Smooth muscle cell (in vitro differentiated cells): ENCODE results near the gene ETV2. TPM values are rescaled to one million over a fixed set of nuclear protein-coding genes. Genes with fewer than 3 reads are reported as not detected.

Source experiments
- DNase-seq: peaks from one replicate; lab custom pipeline; 2025; ENCODE audit not compliant: unreplicated experiment; lab: John Stamatoyannopoulos, UW
- H2AFZ ChIP-seq: fragments of 200-600 bp; sonication (generic); 2 replicates; pipeline ENCODE4 v1.6.0; 2016; ENCODE audit warnings: antibody characterized with exemption, low read depth, mild to moderate bottlenecking
- H3F3A ChIP-seq: fragments of 200-600 bp; sonication (generic); 2 replicates; pipeline ENCODE4 v1.6.0; 2017; ENCODE audit warnings: antibody characterized with exemption, low read depth
- H3K27ac ChIP-seq: fragments of 200-600 bp; sonication (generic); 2 replicates; pipeline ENCODE4 v1.5.1; 2016; ENCODE audit warnings: low read depth, mild to moderate bottlenecking
- H3K27me3 ChIP-seq: fragments of 200-600 bp; sonication (generic); 2 replicates; pipeline ENCODE4 v1.6.1; 2016; ENCODE audit warnings: low read depth, mild to moderate bottlenecking
- H3K36me3 ChIP-seq: fragments of 200-600 bp; sonication (generic); 2 replicates; pipeline ENCODE4 v1.5.1; 2016; ENCODE audit warnings: low read depth
- H3K4me1 ChIP-seq: fragments of 200-600 bp; sonication (generic); 2 replicates; pipeline ENCODE4 v1.5.1; 2016; ENCODE audit warnings: low read depth
- H3K4me2 ChIP-seq: fragments of 200-600 bp; sonication (generic); 2 replicates; pipeline ENCODE4 v1.6.0; 2016; ENCODE audit warnings: mild to moderate bottlenecking
- H3K4me3 ChIP-seq: fragments of 200-600 bp; sonication (generic); 2 replicates; pipeline ENCODE4 v1.5.1; 2016; ENCODE audit warnings: mild to moderate bottlenecking
- H3K79me2 ChIP-seq: fragments of 200-600 bp; sonication (generic); 2 replicates; pipeline ENCODE4 v1.6.0; 2016; ENCODE audit warnings: low read depth, mild to moderate bottlenecking
- H3K9ac ChIP-seq: fragments of 200-600 bp; sonication (generic); 2 replicates; pipeline ENCODE4 v1.6.0; 2016; ENCODE audit warnings: low read depth
- H3K9me3 ChIP-seq: fragments of 200-600 bp; sonication (generic); replicated peaks from 2 replicates; pipeline ENCODE4 v1.5.1; 2016; ENCODE audit warnings: low read depth
- H4K20me1 ChIP-seq: fragments of 200-600 bp; sonication (generic); 2 replicates; pipeline ENCODE4 v1.6.0; 2016; ENCODE audit warnings: low read depth
- WGBS: methylation state at CpG from one replicate; pipeline ENCODE4 v1.1.7; 2016; ENCODE audit warnings: low lambda C conversion rate; 5-methylcytosine and 5-hydroxymethylcytosine counted together
- polyA plus RNA-seq: library from polyadenylated mRNA; unstranded; fragments of >200 nt; fragmentation: Nextera tagmentation; extraction: Ambion mirVana; gene quantifications from 2 replicates; pipeline ENCODE4 v1.2.1, GENCODE V29; 2016
- total RNA-seq: library from RNA; depleted of rRNA; stranded (reverse); fragments of >200 nt; gene quantifications from 2 replicates; pipeline ENCODE4 v1.2.3, GENCODE V29; 2014
- TF ChIP-seq, protein P1 (sequence below): fragments of 200-600 bp; sonication (generic); IDR thresholded peaks from 2 replicates; pipeline ENCODE4 v1.5.1; 2017; ENCODE audit warnings: borderline replicate concordance, mild to moderate bottlenecking, antibody characterized with exemption; ENCODE audit not compliant: insufficient read depth, poor library complexity, severe bottlenecking

The ETV2 gene
- total and polyA plus RNA-seq, 2 experiments from 2014 or later = 2.9 TPM; not detected in 1

DNA sequence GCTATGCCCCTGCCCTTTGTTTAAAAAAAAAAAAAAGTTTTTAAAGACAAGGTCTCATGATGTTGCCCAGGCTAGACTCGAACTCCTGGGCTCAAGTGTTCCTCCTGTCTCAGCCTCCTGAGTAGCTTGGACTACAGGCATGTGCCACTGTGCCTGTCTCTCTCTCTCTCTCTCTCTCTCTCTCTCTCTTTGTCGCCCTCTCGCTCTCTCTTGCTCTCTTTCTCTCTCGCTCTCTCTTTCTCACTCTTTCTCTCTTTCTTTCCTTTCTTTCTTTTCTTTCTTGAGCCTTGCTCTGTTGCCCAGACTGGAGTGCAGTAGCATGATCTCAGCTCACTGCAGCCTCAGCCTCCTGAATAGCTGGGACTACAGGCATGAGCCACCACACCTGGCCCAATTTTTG lies 14.1 kb downstream of the ETV2 start:
- Histone ChIP-seq H3K36me3 (peaks cover 10% of the 10 kb centered on the region), H2AFZ (no peak overlapping the region), H3K4me2 (no peak overlapping the region), H3F3A (no peaks in the 10 kb centered on the region), H3K9ac (no peak overlapping the region), H3K27ac (no peak overlapping the region), H3K79me2 (peaks cover 11% of the 10 kb centered on the region), H3K4me1 (no peaks in the 10 kb centered on the region), H4K20me1 (peaks cover 29% of the 10 kb centered on the region), H3K4me3 (no peak overlapping the region), H3K27me3 (no peaks in the 10 kb centered on the region), H3K9me3 (no peaks in the 10 kb centered on the region)
- TF ChIP-seq, protein P1, sequence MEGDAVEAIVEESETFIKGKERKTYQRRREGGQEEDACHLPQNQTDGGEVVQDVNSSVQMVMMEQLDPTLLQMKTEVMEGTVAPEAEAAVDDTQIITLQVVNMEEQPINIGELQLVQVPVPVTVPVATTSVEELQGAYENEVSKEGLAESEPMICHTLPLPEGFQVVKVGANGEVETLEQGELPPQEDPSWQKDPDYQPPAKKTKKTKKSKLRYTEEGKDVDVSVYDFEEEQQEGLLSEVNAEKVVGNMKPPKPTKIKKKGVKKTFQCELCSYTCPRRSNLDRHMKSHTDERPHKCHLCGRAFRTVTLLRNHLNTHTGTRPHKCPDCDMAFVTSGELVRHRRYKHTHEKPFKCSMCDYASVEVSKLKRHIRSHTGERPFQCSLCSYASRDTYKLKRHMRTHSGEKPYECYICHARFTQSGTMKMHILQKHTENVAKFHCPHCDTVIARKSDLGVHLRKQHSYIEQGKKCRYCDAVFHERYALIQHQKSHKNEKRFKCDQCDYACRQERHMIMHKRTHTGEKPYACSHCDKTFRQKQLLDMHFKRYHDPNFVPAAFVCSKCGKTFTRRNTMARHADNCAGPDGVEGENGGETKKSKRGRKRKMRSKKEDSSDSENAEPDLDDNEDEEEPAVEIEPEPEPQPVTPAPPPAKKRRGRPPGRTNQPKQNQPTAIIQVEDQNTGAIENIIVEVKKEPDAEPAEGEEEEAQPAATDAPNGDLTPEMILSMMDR = no peak
- whole genome bisulfite sequencing = 93% methylated on average over 4 of the region's 4 CpGs
- no peak for DNase-seq

DNA sequence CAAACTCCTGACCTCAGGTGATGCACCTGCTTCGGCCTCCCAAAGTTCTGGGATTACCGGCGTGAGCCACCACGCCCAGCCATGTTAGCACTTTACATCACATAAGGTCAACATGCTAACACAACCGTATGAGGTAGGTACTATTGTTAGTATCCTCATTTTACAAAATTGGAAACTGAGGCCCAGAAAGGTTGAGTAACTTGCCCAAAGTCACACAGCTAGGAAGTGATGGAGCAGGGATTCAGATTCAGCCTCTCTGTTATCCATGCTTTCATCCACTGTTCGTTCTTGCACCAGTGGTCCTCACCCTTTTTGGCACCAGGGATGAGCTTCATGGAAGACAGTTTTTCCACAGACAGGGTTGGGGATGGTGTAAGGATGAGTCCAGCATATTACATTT lies 15.2 kb downstream of the ETV2 start:
- no peak for DNase-seq

DNA sequence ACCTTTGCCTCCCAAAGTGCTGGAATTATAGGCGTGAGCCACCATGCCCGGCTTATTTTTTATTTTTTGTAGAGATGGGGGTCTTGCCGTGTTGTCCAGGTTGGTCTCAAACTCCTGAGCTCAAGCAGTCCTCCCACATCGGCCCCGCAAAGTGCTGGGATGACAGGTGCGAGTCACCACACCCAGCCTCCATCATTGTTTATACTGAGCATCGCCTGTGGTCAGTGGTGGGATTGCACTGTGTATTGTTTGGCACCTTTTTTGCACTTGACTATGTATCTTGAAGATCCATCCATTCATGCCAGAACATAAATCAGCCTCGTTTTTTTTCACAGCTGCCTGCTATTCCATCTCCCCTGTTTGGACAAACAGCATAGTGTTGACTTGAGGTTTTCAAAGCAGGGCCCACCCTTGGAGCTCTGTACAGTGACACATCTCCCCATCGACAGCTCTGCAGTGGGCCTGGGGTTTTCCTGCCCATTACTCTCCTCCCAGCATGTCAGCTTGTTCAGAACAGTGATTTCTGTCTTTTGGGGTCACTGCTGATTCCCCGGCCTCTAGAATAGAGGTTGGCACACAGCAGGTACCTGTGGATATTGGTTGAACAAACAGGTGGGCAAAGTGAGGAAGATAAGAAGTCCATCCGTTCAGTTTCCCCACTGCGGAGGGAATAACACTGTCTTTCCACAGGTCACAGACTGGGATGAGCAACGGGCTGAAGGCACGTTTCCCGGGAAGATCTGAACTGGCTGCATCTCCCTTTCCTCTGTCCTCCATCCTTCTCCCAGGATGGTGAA lies 16.6 kb downstream of the ETV2 start:
- TF ChIP-seq, protein P1 = no peak
- WGBS = 94% methylated on average over 15 of the region's 15 CpGs
- peaks cover 29% of the 10 kb centered on the region for H4K20me1 ChIP-seq

More for the DNA sequence above, 15.2 kb downstream of the ETV2 start:
- Histone ChIP-seq H3K4me3 (no peak overlapping the region), H3K9ac (no peak overlapping the region), H3K4me2 (no peak overlapping the region), H2AFZ (no peak overlapping the region), H3F3A (no peaks in the 10 kb centered on the region), H3K27me3 (no peaks in the 10 kb centered on the region), H3K79me2 (no peaks in the 10 kb centered on the region), H3K36me3 (peaks cover 10% of the 10 kb centered on the region), H4K20me1 (peaks cover 29% of the 10 kb centered on the region), H3K9me3 (no peaks in the 10 kb centered on the region), H3K27ac (no peak overlapping the region), H3K4me1 (no peaks in the 10 kb centered on the region)
- 98% methylated on average over 6 of the region's 6 CpGs for WGBS
- TF ChIP-seq, protein P1 = no peak

DNA sequence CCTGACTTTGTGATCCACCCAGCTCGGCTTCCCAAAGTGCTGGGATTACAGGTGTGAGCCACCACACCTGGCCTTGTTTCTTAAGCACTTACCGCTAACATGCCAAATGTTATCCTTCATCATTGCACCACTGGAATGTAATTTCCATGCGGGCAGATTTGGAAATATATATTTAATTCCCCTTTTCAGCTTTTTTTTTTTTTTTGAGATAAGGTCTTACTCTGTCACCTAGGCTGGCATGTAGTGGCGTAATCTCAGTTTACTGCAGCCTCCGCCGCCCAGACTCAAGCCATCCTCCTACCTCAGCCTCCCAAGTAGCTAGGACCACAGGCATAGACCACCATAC lies 20.4 kb downstream of the ETV2 start:
- Histone ChIP-seq H3K4me1 (no peaks in the 10 kb centered on the region), H3K79me2 (no peaks in the 10 kb centered on the region), H4K20me1 (peaks cover 16% of the 10 kb centered on the region), H3F3A (no peaks in the 10 kb centered on the region), H2AFZ (no peak overlapping the region), H3K9ac (no peak overlapping the region), H3K27me3 (no peaks in the 10 kb centered on the region), H3K9me3 (no peaks in the 10 kb centered on the region), H3K36me3 (peaks cover 10% of the 10 kb centered on the region), H3K27ac (no peak overlapping the region), H3K4me3 (no peak overlapping the region), H3K4me2 (no peak overlapping the region)
- 94% methylated on average over 6 of the region's 6 CpGs for WGBS
- TF ChIP-seq, protein P1 = no peak
- DNase-seq = no peak

More for the DNA sequence above, 16.6 kb downstream of the ETV2 start:
- Histone ChIP-seq H3K9me3 (no peaks in the 10 kb centered on the region), H3K27ac (no peak overlapping the region), H3K27me3 (no peaks in the 10 kb centered on the region), H3F3A (no peaks in the 10 kb centered on the region), H3K79me2 (no peaks in the 10 kb centered on the region), H3K4me3 (no peak overlapping the region), H3K36me3 (peaks cover 10% of the 10 kb centered on the region), H3K9ac (no peak overlapping the region), H3K4me2 (no peak overlapping the region), H3K4me1 (no peaks in the 10 kb centered on the region), H2AFZ (no peak overlapping the region)
- DNase-seq = no peak
